Endodermal cell (in vitro differentiated cells): ENCODE measurements around the gene SBF2. TPM values are rescaled to one million over a fixed set of nuclear protein-coding genes. Genes with fewer than 3 reads are reported as not detected.

Experiments
- DNase-seq: peaks from one replicate; pipeline ENCODE4 v3.0.0-alpha.2; 2017
- H3K27ac ChIP-seq: 2 replicates; pipeline ENCODE4 v1.5.1; 2013; ENCODE audit warnings: mild to moderate bottlenecking, low read depth, low read length, moderate library complexity
- H3K27me3 ChIP-seq: 2 replicates; pipeline ENCODE4 v1.6.1; 2013; ENCODE audit warnings: mild to moderate bottlenecking, low read length, moderate library complexity; ENCODE audit not compliant: insufficient read depth, control insufficient read depth, poor library complexity, severe bottlenecking
- H3K36me3 ChIP-seq: 2 replicates; pipeline ENCODE4 v1.7.0; 2013; ENCODE audit warnings: mild to moderate bottlenecking, low read length, moderate library complexity; ENCODE audit not compliant: control insufficient read depth, insufficient read depth
- H3K4me1 ChIP-seq: one replicate; pipeline ENCODE4 v1.7.0; 2013; ENCODE audit warnings: low read length; ENCODE audit not compliant: control insufficient read depth, insufficient read depth
- H3K4me3 ChIP-seq: 2 replicates; pipeline ENCODE4 v1.5.1; 2013; ENCODE audit warnings: mild to moderate bottlenecking, low read length, moderate library complexity
- H3K9ac ChIP-seq: 2 replicates; pipeline ENCODE4 v1.6.1; 2013; ENCODE audit warnings: mild to moderate bottlenecking, low read length, moderate library complexity; ENCODE audit not compliant: poor library complexity, severe bottlenecking; ENCODE audit errors: extremely low read depth
- H3K9me3 ChIP-seq: 2 replicates; pipeline ENCODE4 v1.6.1; 2013; ENCODE audit warnings: mild to moderate bottlenecking, low read length, moderate library complexity; ENCODE audit not compliant: control insufficient read depth
- H3K27ac Mint-ChIP-seq: 2 replicates; pipeline ENCODE4 v1.8.0; 2020; ENCODE audit warnings: mixed read lengths
- H3K27me3 Mint-ChIP-seq: 2 replicates; pipeline ENCODE4 v1.8.0; 2021; ENCODE audit warnings: mild to moderate bottlenecking, mixed read lengths; ENCODE audit not compliant: insufficient read depth
- H3K36me3 Mint-ChIP-seq: 2 replicates; pipeline ENCODE4 v1.8.0; 2020; ENCODE audit warnings: low read depth, mixed read lengths
- H3K4me1 Mint-ChIP-seq: 2 replicates; pipeline ENCODE4 v1.8.0; 2020; ENCODE audit warnings: mixed read lengths
- H3K4me3 Mint-ChIP-seq: 2 replicates; pipeline ENCODE4 v1.8.0; 2020; ENCODE audit warnings: mild to moderate bottlenecking, moderate library complexity, mixed read lengths
- H3K9me3 Mint-ChIP-seq: 2 replicates; pipeline ENCODE4 v1.8.0; 2020; ENCODE audit warnings: mild to moderate bottlenecking, mixed read lengths
- CTCF ChIP-seq: fragments of 200-600 bp; sonication (generic); conservative IDR thresholded peaks from 2 replicates; pipeline ENCODE4 v1.5.0; 2021; ENCODE audit warnings: antibody characterized with exemption, mild to moderate bottlenecking
- WGBS, 2 experiments: methylation state at CpG; one replicate each; pipeline versions ENCODE4 v1.1.5 to v1.1.7; 2013; ENCODE audit warnings: missing lambda C conversion rate in 2 of 2, mixed read lengths in 1 of 2; ENCODE audit not compliant: insufficient coverage in 1 of 2, insufficient read length in 1 of 2; 5-methylcytosine and 5-hydroxymethylcytosine counted together
- total RNA-seq, 2 donors: library from RNA; stranded (reverse); fragmentation: NEBNext Ultra II Directional in 1 of 2; extraction: Animal tissue kit (Norgen Biotek cat#: 25700) in 1 of 2; gene quantifications; 2 replicates in 1 of 2; 3 replicates in 1 of 2; pipeline ENCODE4 v1.2.1, GENCODE V29; 2021

Gene SBF2
- total RNA-seq, 2 donors from 2014 or later: 27.1 to 32.5 TPM

- Histone ChIP-seq H3K9me3 (peaks cover 13% of the 10 kb centered on the region), H3K4me3 (no peak overlapping the region), H3K4me1 (no peaks in the 10 kb centered on the region), H3K27me3 (no peaks in the 10 kb centered on the region), H3K27ac (no peak overlapping the region), H3K36me3 (no peaks in the 10 kb centered on the region), H3K9ac (no peak overlapping the region)
- Mint-ChIP-seq H3K4me3 (no peak overlapping the region), H3K36me3 (peaks cover 12% of the 10 kb centered on the region), H3K9me3 (no peaks in the 10 kb centered on the region), H3K4me1 (no peaks in the 10 kb centered on the region), H3K27ac (no peak overlapping the region), H3K27me3 (no peaks in the 10 kb centered on the region)
- WGBS, 2 experiments: 73% methylated on average over 2 of the region's 2 CpGs; no CpG with 5 or more reads in 1 of the 2 experiments
- DNase-seq: no peak
- TF ChIP-seq CTCF: no peak
Measured at GRCh38 chr11:10247011-10247410, 47.0 kb downstream of the SBF2 start.

- WGBS, 2 experiments: 94 to 97% methylated on average over 1 to 2 of the region's 2 CpGs
Measured at GRCh38 chr11:10243896-10244575, 50.0 kb downstream of the SBF2 start.

GRCh38 chr11:10236840-10237239, 57.2 kb downstream of the SBF2 start:
- Histone ChIP-seq H3K4me1 (no peaks in the 10 kb centered on the region), H3K36me3 (peaks cover 4% of the 10 kb centered on the region), H3K9me3 (peaks cover 26% of the 10 kb centered on the region), H3K9ac (no peak overlapping the region), H3K4me3 (no peak overlapping the region), H3K27me3 (no peaks in the 10 kb centered on the region), H3K27ac (no peak overlapping the region)
- H3K27ac Mint-ChIP-seq: no peak overlapping the region
- H3K4me3 Mint-ChIP-seq: no peak overlapping the region
- peaks cover 28% of the 10 kb centered on the region for H3K36me3 Mint-ChIP-seq
- no peaks in the 10 kb centered on the region for H3K4me1 Mint-ChIP-seq
- no peaks in the 10 kb centered on the region for H3K27me3 Mint-ChIP-seq
- no peak for TF ChIP-seq CTCF
- DNase-seq: no peak
- peaks cover 32% of the 10 kb centered on the region for H3K9me3 Mint-ChIP-seq
- no CpG with 5 or more reads among the region's 1 CpG for WGBS, 2 experiments

More at GRCh38 chr11:10243896-10244575, 50.0 kb downstream of the SBF2 start:
- no peak overlapping the region for H3K27ac Mint-ChIP-seq
- H3K27ac ChIP-seq: no peak overlapping the region
- peaks cover 12% of the 10 kb centered on the region for H3K36me3 Mint-ChIP-seq
- H3K36me3 ChIP-seq: no peaks in the 10 kb centered on the region
- H3K4me3 Mint-ChIP-seq: no peak overlapping the region
- H3K9me3 Mint-ChIP-seq: no peaks in the 10 kb centered on the region
- H3K9me3 ChIP-seq: peaks cover 13% of the 10 kb centered on the region
- no peak for TF ChIP-seq CTCF
- no peaks in the 10 kb centered on the region for H3K4me1 Mint-ChIP-seq
- H3K9ac ChIP-seq: no peak overlapping the region
- DNase-seq: no peak
- no peaks in the 10 kb centered on the region for H3K27me3 ChIP-seq
- no peaks in the 10 kb centered on the region for H3K27me3 Mint-ChIP-seq
- H3K4me3 ChIP-seq: no peak overlapping the region
- H3K4me1 ChIP-seq: no peaks in the 10 kb centered on the region
